Astrocyte (in vitro differentiated cells and primary cell): ENCODE data around the gene PPP2R5E. TPM values are rescaled to one million over a fixed set of nuclear protein-coding genes. Genes with fewer than 3 reads are reported as not detected.

Source experiments
- DNase-seq: peaks from one replicate; pipeline ENCODE4 v3.0.0-alpha.2; 2010; ENCODE audit warnings: low read depth
- FAIRE-seq: peaks from 2 replicates; lab custom pipeline; 2011; peaks lifted over from hg19 to GRCh38; lab: Jason Lieb, UNC
- H2AFZ ChIP-seq: 2 replicates; pipeline ENCODE4 v1.6.0; 2012; ENCODE audit warnings: low read depth, low read length, inconsistent platforms
- H3K27ac ChIP-seq: 2 replicates; pipeline ENCODE4 v1.5.1; 2011; ENCODE audit warnings: low read depth, low read length, inconsistent platforms
- H3K27me3 ChIP-seq: 2 replicates; pipeline ENCODE4 v1.6.0; 2011; ENCODE audit warnings: low read length, inconsistent platforms; ENCODE audit not compliant: insufficient read depth
- H3K36me3 ChIP-seq: 2 replicates; pipeline ENCODE4 v1.5.1; 2011; ENCODE audit warnings: low read length, inconsistent platforms; ENCODE audit not compliant: insufficient read depth
- H3K4me1 ChIP-seq: 2 replicates; pipeline ENCODE4 v1.5.1; 2011; ENCODE audit warnings: low read length, inconsistent platforms; ENCODE audit not compliant: insufficient read depth
- H3K4me2 ChIP-seq: 2 replicates; pipeline ENCODE4 v1.6.0; 2012; ENCODE audit warnings: low read length, inconsistent platforms
- H3K4me3 ChIP-seq: 2 replicates; pipeline ENCODE4 v1.5.1; 2011; ENCODE audit warnings: low read depth, mild to moderate bottlenecking, low read length, inconsistent platforms; ENCODE audit not compliant: insufficient read depth
- H3K79me2 ChIP-seq: 2 replicates; pipeline ENCODE4 v1.6.0; 2012; ENCODE audit warnings: mild to moderate bottlenecking, low read length, inconsistent platforms; ENCODE audit not compliant: insufficient read depth
- H3K9ac ChIP-seq: 2 replicates; pipeline ENCODE4 v1.6.0; 2012; ENCODE audit warnings: mild to moderate bottlenecking, low read length, inconsistent platforms
- H3K9me3 ChIP-seq: 2 replicates; pipeline ENCODE4 v1.5.1; 2012; ENCODE audit warnings: low read depth, mild to moderate bottlenecking, low read length, inconsistent platforms; ENCODE audit not compliant: insufficient read depth
- H4K20me1 ChIP-seq: 2 replicates; pipeline ENCODE4 v1.6.0; 2012; ENCODE audit warnings: low read length, inconsistent platforms; ENCODE audit not compliant: insufficient read depth
- H3K27ac Mint-ChIP-seq: one replicate; pipeline ENCODE4 v1.8.0; 2021; ENCODE audit warnings: mild to moderate bottlenecking, mixed read lengths; ENCODE audit not compliant: unreplicated experiment
- H3K27me3 Mint-ChIP-seq: one replicate; pipeline ENCODE4 v1.8.0; 2021; ENCODE audit warnings: low read depth, mixed read lengths; ENCODE audit not compliant: unreplicated experiment
- H3K36me3 Mint-ChIP-seq: one replicate; pipeline ENCODE4 v1.8.0; 2021; ENCODE audit warnings: low read depth, mixed read lengths; ENCODE audit not compliant: unreplicated experiment
- H3K4me1 Mint-ChIP-seq: one replicate; pipeline ENCODE4 v1.8.0; 2021; ENCODE audit warnings: low read depth, mixed read lengths; ENCODE audit not compliant: unreplicated experiment
- H3K4me3 Mint-ChIP-seq: one replicate; pipeline ENCODE4 v1.8.0; 2021; ENCODE audit warnings: mild to moderate bottlenecking, moderate library complexity, mixed read lengths; ENCODE audit not compliant: unreplicated experiment
- H3K9me3 Mint-ChIP-seq: one replicate; pipeline ENCODE4 v1.8.0; 2021; ENCODE audit warnings: mild to moderate bottlenecking, mixed read lengths; ENCODE audit not compliant: unreplicated experiment
- EZH2 ChIP-seq: IDR thresholded peaks from 2 replicates; pipeline ENCODE4 v1.6.1; 2012; ENCODE audit warnings: mild to moderate bottlenecking, low read length, inconsistent platforms; ENCODE audit not compliant: insufficient read depth
- total RNA-seq: library from RNA; stranded (reverse); gene quantifications from 2 replicates; pipeline ENCODE4 v1.2.1, GENCODE V29; 2021
- TF ChIP-seq, protein P1 (sequence below): IDR thresholded peaks from 2 replicates; pipeline ENCODE4 v1.5.1; 2011; ENCODE audit warnings: low read depth, mild to moderate bottlenecking, inconsistent platforms, low read length, moderate library complexity; ENCODE audit not compliant: insufficient read depth

PPP2R5E gene
- total RNA-seq, 1 donor from 2014 or later, result 69.3 TPM

DNA sequence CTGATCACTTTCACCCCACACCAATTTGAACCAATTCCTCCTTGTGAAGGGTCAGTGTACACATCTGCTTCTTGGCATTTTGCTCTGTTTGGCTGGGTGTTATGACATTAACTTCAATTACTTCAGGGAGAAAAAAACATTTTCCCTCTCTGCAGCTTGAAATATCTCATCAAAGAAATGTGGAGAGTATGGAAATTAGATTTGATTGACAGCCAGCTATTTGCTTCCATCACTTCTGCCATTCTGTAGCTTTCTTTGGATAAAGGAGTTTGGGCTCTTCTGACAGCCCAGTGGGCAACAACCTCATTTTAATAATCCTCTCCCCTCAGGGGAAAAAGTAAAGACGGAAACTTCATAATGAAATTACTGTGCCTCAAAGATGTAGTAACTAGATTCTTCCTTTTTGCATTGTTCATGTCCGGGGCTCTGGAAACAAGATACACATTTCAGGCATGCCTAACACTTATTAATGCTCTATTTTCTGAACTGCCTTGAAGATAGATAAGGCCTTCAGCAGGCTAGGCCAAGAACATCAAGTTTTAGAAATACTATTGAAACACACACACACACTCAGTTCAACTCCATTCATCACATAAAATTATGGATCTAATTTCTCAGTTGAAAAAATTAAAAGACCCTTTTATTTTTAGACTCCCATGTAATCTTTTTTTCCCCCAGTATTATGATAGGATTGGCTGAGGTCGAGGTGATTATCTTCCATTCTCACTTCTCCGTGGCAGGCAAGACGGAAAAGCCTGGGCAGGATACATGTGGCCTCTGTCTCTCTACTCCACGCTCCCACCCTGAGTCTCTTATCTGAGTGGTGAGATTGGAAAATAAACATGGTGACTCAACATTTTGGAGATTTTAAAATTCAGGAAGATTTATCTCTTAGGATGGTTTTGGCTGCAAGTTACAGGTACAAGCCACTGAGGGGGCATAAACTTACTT lies 214.1 kb downstream of the PPP2R5E start:
- FAIRE-seq, result no peak
- H3K9ac ChIP-seq, result no peak overlapping the region
- no peak overlapping the region for H3K27ac Mint-ChIP-seq

GRCh38 chr14:63326840-63327239 lies 216.3 kb downstream of the PPP2R5E start:
- H3K4me3 Mint-ChIP-seq, result no peak overlapping the region
- no peaks in the 10 kb centered on the region for H3K79me2 ChIP-seq
- no peaks in the 10 kb centered on the region for H3K36me3 Mint-ChIP-seq
- no peaks in the 10 kb centered on the region for H3K9me3 ChIP-seq
- H3K27ac Mint-ChIP-seq, result no peak overlapping the region
- no peaks in the 10 kb centered on the region for H3K36me3 ChIP-seq
- no peaks in the 10 kb centered on the region for H3K4me1 Mint-ChIP-seq
- H3K9ac ChIP-seq, result no peak overlapping the region
- H3K4me3 ChIP-seq, result no peak overlapping the region
- no peak overlapping the region for H3K27ac ChIP-seq
- no peak overlapping the region for H3K4me2 ChIP-seq
- H3K27me3 ChIP-seq, result no peaks in the 10 kb centered on the region
- H2AFZ ChIP-seq, result no peak overlapping the region
- no peak for TF ChIP-seq EZH2
- TF ChIP-seq, protein P1, sequence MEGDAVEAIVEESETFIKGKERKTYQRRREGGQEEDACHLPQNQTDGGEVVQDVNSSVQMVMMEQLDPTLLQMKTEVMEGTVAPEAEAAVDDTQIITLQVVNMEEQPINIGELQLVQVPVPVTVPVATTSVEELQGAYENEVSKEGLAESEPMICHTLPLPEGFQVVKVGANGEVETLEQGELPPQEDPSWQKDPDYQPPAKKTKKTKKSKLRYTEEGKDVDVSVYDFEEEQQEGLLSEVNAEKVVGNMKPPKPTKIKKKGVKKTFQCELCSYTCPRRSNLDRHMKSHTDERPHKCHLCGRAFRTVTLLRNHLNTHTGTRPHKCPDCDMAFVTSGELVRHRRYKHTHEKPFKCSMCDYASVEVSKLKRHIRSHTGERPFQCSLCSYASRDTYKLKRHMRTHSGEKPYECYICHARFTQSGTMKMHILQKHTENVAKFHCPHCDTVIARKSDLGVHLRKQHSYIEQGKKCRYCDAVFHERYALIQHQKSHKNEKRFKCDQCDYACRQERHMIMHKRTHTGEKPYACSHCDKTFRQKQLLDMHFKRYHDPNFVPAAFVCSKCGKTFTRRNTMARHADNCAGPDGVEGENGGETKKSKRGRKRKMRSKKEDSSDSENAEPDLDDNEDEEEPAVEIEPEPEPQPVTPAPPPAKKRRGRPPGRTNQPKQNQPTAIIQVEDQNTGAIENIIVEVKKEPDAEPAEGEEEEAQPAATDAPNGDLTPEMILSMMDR, result no peak
- no peaks in the 10 kb centered on the region for H3K9me3 Mint-ChIP-seq
- no peak for DNase-seq
- no peaks in the 10 kb centered on the region for H3K4me1 ChIP-seq
- no peak for FAIRE-seq
- no peaks in the 10 kb centered on the region for H3K27me3 Mint-ChIP-seq
- no peaks in the 10 kb centered on the region for H4K20me1 ChIP-seq

More for the DNA sequence above, 214.1 kb downstream of the PPP2R5E start:
- no peaks in the 10 kb centered on the region for H3K27me3 ChIP-seq
- no peaks in the 10 kb centered on the region for H3K4me1 ChIP-seq
- no peaks in the 10 kb centered on the region for H3K79me2 ChIP-seq
- TF ChIP-seq, protein P1, result no peak
- no peak for TF ChIP-seq EZH2
- no peak overlapping the region for H3K4me3 ChIP-seq
- H3K9me3 Mint-ChIP-seq, result no peaks in the 10 kb centered on the region
- H3K27me3 Mint-ChIP-seq, result no peaks in the 10 kb centered on the region
- no peaks in the 10 kb centered on the region for H3K36me3 Mint-ChIP-seq
- no peaks in the 10 kb centered on the region for H4K20me1 ChIP-seq
- no peaks in the 10 kb centered on the region for H3K36me3 ChIP-seq
- no peaks in the 10 kb centered on the region for H3K4me1 Mint-ChIP-seq
- DNase-seq, result no peak
- H3K9me3 ChIP-seq, result no peaks in the 10 kb centered on the region
- no peak overlapping the region for H2AFZ ChIP-seq
- H3K4me2 ChIP-seq, result no peak overlapping the region
- no peak overlapping the region for H3K27ac ChIP-seq
- H3K4me3 Mint-ChIP-seq, result no peak overlapping the region
